Neural progenitor cell (in vitro differentiated cells): ENCODE data around the gene PADI1.

Experiments used
- CTCF ChIP-seq: fragments of 200-600 bp; sonication (generic); IDR thresholded peaks from 2 replicates; pipeline ENCODE4 v1.5.1; 2017; ENCODE audit warnings: antibody characterized with exemption, mild to moderate bottlenecking
- EZH2 ChIP-seq: fragments of 200-600 bp; sonication (generic); IDR thresholded peaks from 2 replicates; pipeline ENCODE4 v1.6.1; 2017; ENCODE audit warnings: antibody characterized with exemption, mild to moderate bottlenecking, moderate library complexity

- no peak for TF ChIP-seq CTCF
- TF ChIP-seq EZH2: no peak
Measured at GRCh38 chr1:17213782-17214148, 8.8 kb downstream of the PADI1 start.
